IPS-15b (cell line): Measurements from ENCODE around the gene BOD1L2.

Experiments
- H3K27me3 ChIP-seq: one replicate; pipeline ENCODE4 v1.6.1; 2013; ENCODE audit warnings: low read length; ENCODE audit not compliant: control insufficient read depth, insufficient read depth
- H3K36me3 ChIP-seq: one replicate; pipeline ENCODE4 v1.6.1; 2013; ENCODE audit warnings: low read length; ENCODE audit not compliant: control insufficient read depth, insufficient read depth
- H3K4me1 ChIP-seq: one replicate; pipeline ENCODE4 v1.6.1; 2013; ENCODE audit warnings: mild to moderate bottlenecking, low read length; ENCODE audit not compliant: control insufficient read depth, insufficient read depth
- H3K4me3 ChIP-seq: one replicate; pipeline ENCODE4 v1.5.1; 2013; ENCODE audit warnings: low read depth, low read length
- H3K9ac ChIP-seq: one replicate; pipeline ENCODE4 v1.6.1; 2013; ENCODE audit warnings: low read depth, mild to moderate bottlenecking, low read length
- H3K9me3 ChIP-seq: one replicate; pipeline ENCODE4 v1.6.1; 2013; ENCODE audit warnings: mild to moderate bottlenecking, low read length; ENCODE audit not compliant: control insufficient read depth, insufficient read depth

BOD1L2 gene

GRCh38 chr18:57164401-57164800 lies 17.5 kb downstream of the BOD1L2 start:
- no peaks in the 10 kb centered on the region for H3K9me3 ChIP-seq
- H3K9ac ChIP-seq, result no peak overlapping the region
- no peaks in the 10 kb centered on the region for H3K27me3 ChIP-seq
- H3K4me1 ChIP-seq, result no peaks in the 10 kb centered on the region
- H3K4me3 ChIP-seq, result no peak overlapping the region
- no peaks in the 10 kb centered on the region for H3K36me3 ChIP-seq

- Histone ChIP-seq H3K9me3 (no peaks in the 10 kb centered on the region), H3K9ac (no peak overlapping the region), H3K4me1 (no peaks in the 10 kb centered on the region), H3K27me3 (no peaks in the 10 kb centered on the region), H3K4me3 (no peak overlapping the region), H3K36me3 (no peaks in the 10 kb centered on the region)
Observed at GRCh38 chr18:57167617-57168308, 20.9 kb downstream of the BOD1L2 start.

- no peaks in the 10 kb centered on the region for H3K9me3 ChIP-seq
- H3K4me3 ChIP-seq, result no peak overlapping the region
- no peak overlapping the region for H3K9ac ChIP-seq
- H3K36me3 ChIP-seq, result no peaks in the 10 kb centered on the region
- H3K4me1 ChIP-seq, result no peaks in the 10 kb centered on the region
- no peaks in the 10 kb centered on the region for H3K27me3 ChIP-seq
Observed at GRCh38 chr18:57171026-57171425, 24.1 kb downstream of the BOD1L2 start.

GRCh38 chr18:57175532-57175931 lies 28.6 kb downstream of the BOD1L2 start:
- Histone ChIP-seq H3K36me3 (no peaks in the 10 kb centered on the region), H3K9me3 (no peaks in the 10 kb centered on the region), H3K4me3 (no peak overlapping the region), H3K27me3 (no peaks in the 10 kb centered on the region), H3K9ac (no peak overlapping the region), H3K4me1 (no peaks in the 10 kb centered on the region)

- H3K27me3 ChIP-seq, result no peaks in the 10 kb centered on the region
- H3K36me3 ChIP-seq, result no peaks in the 10 kb centered on the region
- H3K9me3 ChIP-seq, result no peaks in the 10 kb centered on the region
- H3K9ac ChIP-seq, result no peak overlapping the region
- no peak overlapping the region for H3K4me3 ChIP-seq
- H3K4me1 ChIP-seq, result no peaks in the 10 kb centered on the region
Observed at GRCh38 chr18:57185434-57185833, 38.5 kb downstream of the BOD1L2 start.

GRCh38 chr18:57188851-57189557 lies 42.1 kb downstream of the BOD1L2 start:
- Histone ChIP-seq H3K36me3 (no peaks in the 10 kb centered on the region), H3K4me3 (no peak overlapping the region), H3K4me1 (no peaks in the 10 kb centered on the region), H3K9me3 (no peaks in the 10 kb centered on the region), H3K27me3 (peaks cover 2% of the 10 kb centered on the region), H3K9ac (no peak overlapping the region)

- no peaks in the 10 kb centered on the region for H3K9me3 ChIP-seq
- no peaks in the 10 kb centered on the region for H3K4me1 ChIP-seq
- no peak overlapping the region for H3K4me3 ChIP-seq
- no peaks in the 10 kb centered on the region for H3K36me3 ChIP-seq
- H3K27me3 ChIP-seq, result peaks cover 2% of the 10 kb centered on the region
- no peak overlapping the region for H3K9ac ChIP-seq
Observed at GRCh38 chr18:57190026-57190425, 43.1 kb downstream of the BOD1L2 start.

- H3K36me3 ChIP-seq, result no peaks in the 10 kb centered on the region
- H3K9ac ChIP-seq, result no peak overlapping the region
- no peak overlapping the region for H3K4me3 ChIP-seq
- no peaks in the 10 kb centered on the region for H3K9me3 ChIP-seq
- H3K27me3 ChIP-seq, result peaks cover 2% of the 10 kb centered on the region
- H3K4me1 ChIP-seq, result no peaks in the 10 kb centered on the region
Observed at GRCh38 chr18:57194070-57194469, 47.2 kb downstream of the BOD1L2 start.

- Histone ChIP-seq H3K9ac (no peak overlapping the region), H3K9me3 (no peaks in the 10 kb centered on the region), H3K36me3 (no peaks in the 10 kb centered on the region), H3K27me3 (peaks cover 2% of the 10 kb centered on the region), H3K4me1 (no peaks in the 10 kb centered on the region), H3K4me3 (no peak overlapping the region)
Observed at GRCh38 chr18:57194622-57195021, 47.7 kb downstream of the BOD1L2 start.

GRCh38 chr18:57195341-57195740 lies 48.5 kb downstream of the BOD1L2 start:
- H3K4me3 ChIP-seq, result no peak overlapping the region
- H3K9me3 ChIP-seq, result no peaks in the 10 kb centered on the region
- H3K27me3 ChIP-seq, result peaks cover 2% of the 10 kb centered on the region
- no peak overlapping the region for H3K9ac ChIP-seq
- H3K4me1 ChIP-seq, result no peaks in the 10 kb centered on the region
- H3K36me3 ChIP-seq, result no peaks in the 10 kb centered on the region

- Histone ChIP-seq H3K27me3 (peaks cover 2% of the 10 kb centered on the region), H3K4me3 (no peak overlapping the region), H3K9me3 (no peaks in the 10 kb centered on the region), H3K9ac (no peak overlapping the region), H3K36me3 (no peaks in the 10 kb centered on the region), H3K4me1 (no peaks in the 10 kb centered on the region)
Observed at GRCh38 chr18:57197261-57197660, 50.4 kb downstream of the BOD1L2 start.

GRCh38 chr18:57198073-57198472 lies 51.2 kb downstream of the BOD1L2 start:
- no peaks in the 10 kb centered on the region for H3K4me1 ChIP-seq
- H3K9ac ChIP-seq, result no peak overlapping the region
- H3K27me3 ChIP-seq, result peaks cover 1% of the 10 kb centered on the region
- no peaks in the 10 kb centered on the region for H3K9me3 ChIP-seq
- H3K4me3 ChIP-seq, result no peak overlapping the region
- H3K36me3 ChIP-seq, result no peaks in the 10 kb centered on the region
